Measurements from ENCODE around the gene ZNF692.
"Not testable (repeated sequence)": the region's sequence is repeated elsewhere in the genome, so short reads cannot be mapped to it uniquely, and the experiment has no call there.

The ZNF692 gene

DNA sequence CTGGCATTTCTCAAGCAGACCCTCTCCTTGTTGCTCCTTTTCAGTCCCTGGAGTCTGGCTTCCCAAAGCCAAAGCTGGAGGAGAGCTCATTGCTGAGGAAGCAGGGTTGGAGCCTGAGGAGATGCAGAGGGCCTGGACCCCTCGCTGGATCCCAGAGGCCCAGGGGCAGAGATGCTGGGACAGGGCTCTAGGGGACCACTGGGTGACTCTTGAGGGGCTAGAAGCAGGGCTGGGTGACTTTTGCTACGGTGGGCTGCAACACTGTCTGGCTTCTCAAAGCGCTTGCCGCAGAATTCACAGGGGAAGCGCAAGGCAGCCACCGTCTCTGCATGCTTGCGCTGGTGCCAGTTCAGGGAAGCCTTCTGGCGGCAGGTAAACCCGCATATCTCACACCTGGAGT lies 8.8 kb downstream of the ZNF692 start:
- no peak for DNase-seq (ENCODE audit: low spot score)

DNA sequence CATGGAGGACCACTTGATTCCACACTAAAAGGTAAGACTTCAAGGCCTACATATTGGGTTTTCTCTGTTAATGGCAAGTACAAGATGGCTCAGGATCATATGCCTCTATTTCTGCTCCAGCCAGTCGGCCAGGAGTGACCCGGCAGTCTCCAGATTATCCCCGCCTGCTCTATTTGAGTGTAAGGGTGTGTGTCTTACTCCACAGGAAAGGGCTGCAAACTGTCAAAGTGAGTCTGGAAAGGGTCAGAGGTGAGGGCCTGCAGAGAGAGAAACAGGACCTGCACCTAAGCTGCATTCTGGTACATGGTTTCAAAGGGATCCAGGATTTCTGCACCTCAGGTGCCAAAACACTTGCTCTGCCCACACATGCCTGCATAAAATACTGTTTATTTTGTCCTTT lies 9.2 kb downstream of the ZNF692 start:
- no peak for DNase-seq (ENCODE audit: low spot score)

DNA sequence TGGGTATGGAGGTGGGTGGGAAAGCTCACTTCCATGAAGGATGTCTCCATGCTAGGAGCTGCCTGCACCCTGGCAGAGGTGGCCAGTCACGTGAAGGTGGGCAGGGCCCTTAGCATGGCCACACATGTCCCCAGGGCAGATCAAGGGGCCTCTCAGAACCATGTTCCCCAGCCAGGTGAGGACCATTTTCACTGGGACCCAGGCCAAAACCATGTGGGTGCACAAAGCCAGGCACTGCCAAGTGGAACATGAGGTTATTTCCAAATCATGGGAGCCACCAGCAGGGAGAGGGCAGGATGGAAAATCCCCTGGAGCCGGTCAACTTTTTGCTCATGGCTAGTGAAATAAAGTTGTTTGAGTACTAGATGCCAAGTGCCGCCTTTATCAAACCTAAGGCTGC lies 9.7 kb downstream of the ZNF692 start:
- DNase-seq (ENCODE audit: low spot score), result no peak

DNA sequence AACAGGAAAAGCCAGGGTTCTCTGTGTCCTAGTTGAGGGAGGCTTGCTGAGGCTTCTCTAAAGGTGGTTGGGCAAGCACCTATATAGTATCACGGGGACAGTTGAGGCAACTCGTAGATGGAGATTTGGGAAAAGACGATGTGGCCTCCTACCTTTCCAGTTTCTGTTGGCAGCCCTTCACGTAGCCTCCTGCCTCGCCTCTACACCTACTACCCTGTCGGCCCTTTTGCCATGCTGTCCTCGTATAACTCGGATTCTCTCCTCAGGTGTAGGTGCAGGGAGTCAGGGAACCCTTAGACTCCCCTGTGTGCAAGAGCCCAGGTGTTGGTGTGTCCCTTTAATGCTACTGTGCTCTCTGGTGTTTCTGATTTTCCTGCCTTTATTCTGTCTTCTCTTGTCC lies 10.3 kb downstream of the ZNF692 start:
- DNase-seq (ENCODE audit: low spot score), result no peak

DNA sequence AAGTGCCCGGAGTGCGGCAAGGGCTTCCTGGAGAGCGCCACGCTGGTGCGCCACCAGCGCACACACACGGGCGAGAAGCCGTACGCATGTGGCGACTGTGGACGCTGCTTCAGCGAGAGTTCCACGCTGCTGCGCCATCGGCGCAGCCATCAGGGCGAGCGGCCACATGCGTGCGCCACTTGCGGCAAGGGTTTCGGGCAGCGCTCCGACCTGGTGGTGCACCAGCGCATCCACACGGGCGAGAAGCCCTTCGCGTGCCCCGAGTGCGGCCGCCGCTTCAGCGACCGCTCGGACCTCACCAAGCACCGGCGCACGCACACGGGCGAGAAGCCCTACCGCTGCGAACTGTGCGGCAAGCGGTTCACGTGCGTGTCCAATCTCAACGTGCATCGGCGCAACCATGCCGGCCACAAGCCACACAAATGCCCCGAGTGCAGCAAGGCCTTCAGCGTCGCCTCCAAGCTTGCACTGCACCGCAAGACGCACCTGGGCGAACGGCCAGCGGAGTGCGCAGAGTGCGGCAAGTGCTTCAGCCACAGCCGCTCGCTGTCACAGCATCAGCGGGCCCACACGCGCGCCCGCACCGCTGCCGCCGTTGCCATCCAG lies 10.8 kb downstream of the ZNF692 start:
- no peak for DNase-seq (ENCODE audit: low spot score)

DNA sequence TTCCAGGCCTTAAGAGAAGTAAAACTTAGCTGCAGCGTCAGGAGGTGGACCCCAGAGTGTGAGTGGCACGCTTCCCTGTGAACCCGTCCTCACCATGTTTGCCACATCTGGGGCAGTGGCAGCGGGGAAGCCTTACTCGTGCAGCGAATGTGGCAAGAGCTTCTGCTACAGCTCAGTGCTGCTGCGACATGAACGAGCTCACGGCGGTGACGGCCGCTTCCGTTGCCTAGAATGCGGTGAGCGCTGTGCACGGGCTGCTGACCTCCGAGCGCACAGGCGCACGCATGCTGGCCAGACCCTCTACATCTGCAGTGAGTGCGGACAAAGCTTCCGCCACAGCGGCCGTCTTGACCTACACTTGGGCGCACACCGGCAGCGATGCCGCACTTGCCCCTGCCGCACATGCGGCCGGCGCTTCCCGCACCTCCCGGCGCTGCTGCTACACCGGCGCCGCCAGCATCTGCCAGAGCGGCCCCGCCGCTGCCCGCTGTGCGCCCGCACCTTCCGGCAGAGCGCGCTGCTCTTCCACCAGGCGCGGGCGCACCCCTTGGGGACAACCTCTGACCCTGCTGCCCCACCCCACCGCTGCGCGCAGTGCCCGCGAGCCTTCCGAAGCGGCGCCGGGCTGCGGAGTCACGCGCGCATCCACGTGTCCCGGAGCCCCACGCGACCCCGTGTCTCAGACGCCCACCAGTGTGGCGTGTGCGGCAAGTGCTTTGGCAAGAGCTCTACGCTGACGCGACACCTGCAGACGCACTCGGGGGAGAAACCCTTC lies 11.5 kb downstream of the ZNF692 start:
- no peak for DNase-seq (ENCODE audit: low spot score)

DNA sequence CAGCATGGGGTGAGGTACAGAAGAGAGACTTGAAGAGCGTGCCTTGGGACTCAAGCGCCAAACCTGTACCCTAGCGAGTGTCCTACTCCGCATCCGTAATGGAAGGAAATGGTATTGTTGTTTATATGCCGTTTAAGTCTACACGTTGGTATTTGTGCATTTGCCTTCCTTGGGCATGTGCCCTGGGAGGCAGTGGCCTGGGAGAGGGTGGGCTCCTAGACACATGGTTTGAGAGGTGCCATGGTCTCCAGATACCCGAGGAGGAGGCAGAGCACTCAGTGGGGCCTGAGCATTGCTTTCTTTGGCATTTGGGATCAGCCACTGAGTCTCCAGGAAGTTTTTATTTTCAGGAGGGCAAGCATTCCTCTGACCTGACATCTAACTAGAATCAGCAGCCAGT lies 14.4 kb downstream of the ZNF692 start:
- no peak for DNase-seq (ENCODE audit: low spot score)

DNA sequence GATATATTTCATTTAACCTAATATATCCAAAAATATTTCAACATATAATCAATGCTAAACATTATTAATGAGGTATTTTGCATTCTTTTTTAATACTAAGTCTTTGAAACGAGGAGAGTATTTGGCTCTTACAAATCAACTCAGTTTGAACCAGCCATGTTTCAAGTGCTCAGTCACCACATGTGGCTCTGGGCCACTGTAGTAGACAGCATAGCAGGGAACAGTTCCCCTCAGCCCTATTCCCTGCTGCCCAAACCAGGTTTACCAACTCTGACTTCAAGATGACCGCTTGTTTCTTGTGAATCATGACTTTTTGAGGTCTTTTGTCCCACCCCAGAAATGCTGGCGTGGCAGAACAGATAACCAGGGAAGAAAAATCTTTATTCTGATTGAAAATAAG lies 15.2 kb downstream of the ZNF692 start:
- no peak for DNase-seq (ENCODE audit: low spot score)

DNA sequence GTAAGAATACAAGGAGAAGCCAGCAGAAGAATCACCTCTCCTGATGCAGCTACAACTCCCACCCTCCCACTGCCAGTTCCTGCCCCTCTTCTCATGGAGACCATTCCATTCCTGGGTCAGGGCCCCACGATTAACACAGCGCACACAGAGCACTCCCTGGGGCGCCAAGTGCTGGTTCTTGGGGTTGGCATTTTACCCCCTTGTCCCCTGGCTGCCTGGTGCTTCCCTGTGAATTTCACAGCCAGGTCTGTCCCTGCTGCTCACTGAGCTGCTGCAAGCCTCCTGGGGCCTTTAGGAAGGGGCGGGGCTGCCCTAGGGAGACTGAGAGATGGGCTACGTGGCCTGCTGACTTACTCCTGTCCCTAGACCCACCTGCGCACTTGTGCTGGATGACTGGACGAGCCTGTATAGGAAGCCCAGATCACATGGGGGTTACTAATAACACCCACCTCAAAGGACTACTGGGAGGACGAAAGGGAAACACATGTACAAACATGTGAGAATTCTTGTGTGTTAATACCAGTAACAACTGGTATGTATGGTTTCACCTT lies 16.0 kb downstream of the ZNF692 start:
- DNase-seq (ENCODE audit: low spot score), result no peak

DNA sequence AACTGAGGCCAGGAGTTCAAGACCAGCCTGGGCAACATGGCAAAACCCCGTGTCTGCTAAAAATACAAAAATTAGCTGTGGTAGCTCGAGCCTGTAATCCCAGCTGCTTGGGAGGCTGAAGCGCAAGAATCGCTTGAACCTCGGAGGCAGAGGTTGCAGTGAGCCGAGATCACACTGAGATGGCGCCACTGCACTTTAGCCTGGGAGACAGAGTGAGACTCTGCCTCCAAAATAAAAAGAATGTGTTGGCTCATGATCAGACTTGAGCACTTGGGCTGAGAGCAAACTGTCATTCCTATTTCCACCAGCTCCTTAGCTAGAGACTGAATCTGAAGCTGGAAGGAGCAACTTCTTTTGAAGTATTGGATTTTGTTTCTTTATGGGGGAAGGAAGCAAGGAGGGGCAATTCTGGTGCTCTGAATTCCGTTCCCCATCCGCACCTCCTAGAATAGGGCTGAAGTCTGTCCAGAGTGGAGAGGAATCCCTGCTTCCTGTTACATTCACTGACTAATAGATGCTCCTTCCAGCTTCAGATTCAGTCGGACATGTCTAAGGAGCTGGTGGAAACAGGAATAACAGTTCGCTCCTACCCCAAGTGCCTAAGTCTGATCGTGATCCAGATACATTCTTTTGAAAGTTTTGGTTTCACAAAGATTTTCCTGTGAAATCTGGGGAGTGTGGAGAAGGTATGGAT lies 17.0 kb downstream of the ZNF692 start:
- peak; percentile 19 for DNase-seq (ENCODE audit: low spot score)

DNA sequence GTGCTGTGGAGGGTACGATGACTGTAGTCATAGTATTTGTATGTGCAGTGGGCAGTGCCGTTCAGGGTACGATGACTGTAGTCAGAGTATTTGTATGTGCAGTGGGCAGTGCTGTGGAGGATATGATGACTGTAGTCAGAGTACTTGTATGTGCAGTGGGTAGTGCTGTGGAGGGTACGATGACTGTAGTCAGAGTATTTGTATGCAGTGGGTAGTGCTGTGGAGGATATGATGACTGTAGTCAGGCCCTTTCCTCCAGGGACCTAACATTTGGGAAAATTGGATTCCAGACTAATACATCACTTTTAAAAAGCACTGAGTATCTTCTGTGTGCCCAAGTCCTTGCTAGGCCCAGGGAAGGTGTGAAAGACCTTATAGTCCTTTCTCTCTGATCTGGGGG lies 17.9 kb downstream of the ZNF692 start:
- DNase-seq (ENCODE audit: low spot score), result no peak

DNA sequence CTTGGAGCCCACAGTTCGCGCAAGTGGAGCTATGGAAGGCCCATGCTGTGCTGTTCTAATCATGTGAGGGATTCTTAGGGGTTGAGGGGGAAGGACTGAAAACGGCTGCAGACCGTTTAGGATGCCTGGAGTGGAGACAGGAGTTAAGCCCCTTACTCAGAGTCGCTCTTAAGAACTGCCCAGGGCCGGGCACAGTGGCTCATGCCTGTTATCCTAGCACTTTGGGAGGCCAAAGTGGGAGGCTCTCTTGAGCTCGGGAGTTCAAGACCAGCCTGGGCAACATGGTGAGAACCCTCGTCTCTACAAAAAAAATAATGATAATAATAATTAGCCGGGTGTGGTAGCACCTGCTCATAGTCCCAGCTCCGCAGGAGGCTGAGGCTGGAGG lies 19.7 kb downstream of the ZNF692 start:
- no peak for DNase-seq (ENCODE audit: low spot score)

DNA sequence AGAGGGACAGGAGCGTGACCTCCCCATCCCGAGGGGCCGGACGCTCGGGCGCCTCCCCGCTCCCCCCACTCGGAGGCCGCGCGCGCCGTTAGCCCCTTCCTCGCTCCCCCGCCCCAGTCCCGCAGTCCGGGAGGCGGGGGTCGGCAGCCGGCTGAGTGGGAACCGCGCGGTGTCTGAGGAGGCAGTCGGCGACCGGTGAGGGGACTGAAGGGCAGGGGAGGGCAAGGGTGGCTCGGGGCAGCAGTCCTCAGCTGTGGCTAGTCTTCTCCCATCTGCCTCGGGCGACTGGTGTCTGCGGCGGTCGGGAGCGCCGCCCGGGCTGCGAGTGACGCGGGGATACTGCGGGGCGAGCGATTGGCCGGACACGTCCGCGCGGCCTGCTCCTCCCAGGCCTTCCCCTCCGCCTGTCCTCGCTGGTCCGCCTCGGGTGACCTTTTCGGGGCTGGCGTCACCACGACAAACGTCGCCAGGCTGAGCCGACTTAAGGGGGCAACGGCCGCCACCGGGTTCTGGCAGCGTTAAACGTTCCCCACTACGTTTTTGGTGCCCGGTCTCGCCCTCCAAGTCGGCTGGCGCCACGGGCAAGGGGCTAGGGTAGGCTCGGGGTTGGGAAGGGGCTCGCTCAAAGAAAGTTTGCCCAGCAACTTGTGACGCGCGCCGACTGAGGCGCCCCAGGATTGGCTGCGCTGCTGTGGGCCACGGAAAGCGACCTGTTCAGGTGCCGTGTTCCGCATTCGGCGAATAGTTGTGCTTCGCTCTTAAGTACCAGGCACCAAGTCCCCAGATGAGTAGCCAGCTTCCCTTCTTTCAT lies 20.3 kb downstream of the ZNF692 start:
- peak; percentile 81 for DNase-seq (ENCODE audit: low spot score)

DNA sequence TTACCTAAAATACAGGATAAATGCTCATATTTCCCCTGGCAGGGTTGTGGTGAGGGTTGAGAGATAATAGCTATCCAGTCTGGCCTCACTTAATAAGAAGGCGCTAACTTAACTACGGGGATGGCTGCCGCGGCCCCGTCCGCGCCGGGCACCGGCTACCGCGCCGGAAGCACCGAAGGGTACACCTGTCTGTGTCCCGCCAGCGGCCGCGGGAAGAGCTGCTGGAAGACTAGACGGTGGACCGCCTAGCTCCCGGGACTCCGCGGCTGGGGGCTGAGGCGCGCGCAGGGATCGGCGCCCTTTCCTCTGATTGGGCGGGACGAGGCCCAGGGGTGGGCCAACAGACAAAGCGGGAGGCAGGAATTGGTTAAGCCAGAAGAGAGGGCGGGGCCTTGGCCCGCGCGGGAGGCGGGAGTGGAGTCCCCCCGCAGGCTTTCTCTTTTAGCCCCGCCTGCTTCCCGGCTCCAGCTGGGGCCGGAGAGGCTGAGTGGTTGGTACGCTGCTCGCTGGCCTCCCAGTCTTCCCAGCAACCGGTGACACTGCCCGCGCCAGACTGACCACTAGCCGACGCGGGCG lies 21.0 kb downstream of the ZNF692 start, which contains the start of gene ZNF672:
Gene ZNF672 (plus strand): TSS at position 444 of the 576 bp plus-strand sequence. CDS start 9,051 bp downstream, outside the sequence.
- peak; percentile 96 for DNase-seq (ENCODE audit: low spot score)

DNA sequence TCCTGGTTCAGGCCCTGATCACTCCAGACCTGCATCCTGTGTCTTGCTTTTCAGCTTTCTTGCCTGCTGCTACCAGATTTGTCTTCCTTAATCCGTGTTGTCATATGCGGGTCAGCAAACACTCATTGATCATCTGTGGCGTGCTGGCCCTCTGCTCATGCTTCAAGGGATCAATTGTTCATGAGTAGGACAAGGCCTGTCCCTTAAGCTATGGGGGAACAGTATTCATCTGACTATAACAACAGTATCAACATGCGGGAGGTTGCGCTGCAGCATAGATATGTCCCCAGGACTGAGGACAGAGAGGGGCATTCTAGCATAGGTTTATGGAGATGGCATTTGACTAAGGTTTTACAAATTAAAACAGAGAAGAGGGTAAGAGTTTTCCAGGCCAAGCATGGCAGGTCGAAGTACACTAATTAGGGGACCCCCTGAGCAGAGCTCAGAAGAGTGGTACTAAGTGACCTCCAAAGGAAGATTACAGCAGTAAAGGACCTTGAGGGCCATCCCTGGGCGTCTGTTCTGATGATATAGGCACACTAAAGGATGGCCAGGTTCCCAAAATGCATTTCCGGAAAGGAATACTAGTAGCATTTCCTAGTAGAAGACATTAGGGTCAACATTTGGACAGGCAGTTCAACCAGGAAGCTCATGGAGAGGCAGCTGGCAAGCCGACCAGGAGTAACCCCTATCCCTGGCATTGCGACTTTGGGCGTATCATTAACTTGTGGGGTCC lies 21.7 kb downstream of the ZNF692 start:
- no peak for DNase-seq (ENCODE audit: low spot score)

DNA sequence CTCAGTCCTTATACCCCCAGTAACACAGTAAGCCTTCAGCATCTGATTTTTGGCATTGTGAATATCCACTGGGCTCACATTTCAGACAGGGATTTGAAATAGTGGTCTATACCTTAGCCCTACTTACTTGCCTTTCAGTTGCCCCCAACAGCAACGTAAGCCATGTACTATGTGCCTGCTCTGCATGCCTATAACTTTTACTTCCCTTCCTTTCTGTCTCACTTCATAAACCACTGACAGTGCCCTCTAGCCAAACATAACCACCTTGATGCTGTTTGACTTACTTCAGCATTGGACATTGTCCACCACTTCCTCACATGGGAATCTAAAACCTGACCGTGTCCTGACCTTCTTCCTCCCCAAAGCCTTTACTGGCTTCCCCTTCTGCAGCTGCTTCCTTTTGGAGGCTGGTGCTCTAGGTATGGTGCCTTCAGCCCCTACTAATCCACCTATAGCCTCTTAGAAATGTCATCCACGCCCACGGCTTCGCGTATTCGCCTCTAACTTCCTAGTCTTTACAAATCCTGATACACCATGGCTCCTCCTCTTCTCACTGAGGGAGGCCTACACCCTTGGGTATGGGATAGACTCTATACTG lies 24.4 kb downstream of the ZNF692 start:
- DNase-seq (ENCODE audit: low spot score), result no peak

DNA sequence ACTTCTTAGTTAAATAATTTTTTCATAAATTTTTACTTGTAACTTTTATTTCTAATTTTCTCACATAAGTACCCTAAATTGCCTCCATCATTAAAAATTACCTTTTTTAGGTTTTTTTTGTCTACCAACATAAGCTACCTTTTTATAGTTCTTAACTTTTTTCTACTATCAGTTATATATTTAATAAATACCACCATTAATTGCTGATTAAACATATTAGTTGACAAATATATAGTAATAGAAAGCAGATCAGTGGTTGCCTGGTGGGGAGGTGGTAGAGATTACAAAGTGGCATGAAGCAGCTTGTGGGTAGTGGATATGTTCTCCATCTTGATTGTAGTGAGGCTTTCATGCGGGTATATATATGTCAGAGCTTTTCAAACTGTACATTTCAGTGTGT lies 27.0 kb downstream of the ZNF692 start:
- no peak for DNase-seq (ENCODE audit: low spot score)

DNA sequence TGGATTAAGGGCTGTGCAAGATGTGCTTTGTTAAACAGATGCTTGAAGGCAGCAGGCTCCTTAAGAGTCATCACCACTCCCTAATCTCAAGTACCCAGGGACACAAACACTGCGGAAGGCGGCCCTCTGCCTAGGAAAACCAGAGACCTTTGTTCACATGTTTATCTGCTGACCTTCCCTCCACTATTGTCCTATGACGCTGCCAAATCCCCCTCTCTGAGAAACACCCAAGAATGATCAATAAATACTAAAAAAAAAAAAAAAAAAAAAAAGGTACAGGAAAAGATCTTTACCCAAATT lies 28.2 kb downstream of the ZNF692 start:
- DNase-seq (ENCODE audit: low spot score), result not testable (repeated sequence)

DNA sequence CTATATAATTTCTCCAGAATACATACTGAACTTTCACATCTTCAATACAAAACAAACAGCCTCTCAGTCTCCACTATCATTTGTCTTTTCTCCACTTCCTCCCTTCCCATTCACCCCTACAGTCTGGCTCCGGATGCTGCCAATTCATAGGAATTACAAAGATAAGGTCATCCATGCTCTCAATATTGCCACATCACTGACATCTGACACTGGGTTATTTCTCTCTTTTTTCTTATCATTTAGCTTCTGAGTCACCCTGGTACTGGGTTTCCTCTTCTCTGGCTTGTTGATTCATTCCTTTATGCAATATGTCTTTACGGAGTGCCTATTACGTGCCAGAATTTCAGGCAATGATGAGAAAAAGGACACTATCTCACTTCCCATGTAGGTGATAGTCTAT lies 30.0 kb downstream of the ZNF692 start:
- no peak for DNase-seq (ENCODE audit: low spot score)

Data from SK-N-DZ (cell line).